DOHH2 (cell line): ENCODE results near the gene AK3.
A peak's percentile ranks its signal among the peaks of the same experiment; 100 is the strongest.

ENCODE experiments used
- EZH2phosphoT487 ChIP-seq: fragments of 200-600 bp; sonication (generic); IDR thresholded peaks from 2 replicates; pipeline ENCODE4 v1.6.1; 2017; ENCODE audit warnings: borderline replicate concordance, mild to moderate bottlenecking, antibody characterized with exemption, low read length, moderate library complexity, mixed read lengths
- TF ChIP-seq, protein P1 (sequence below): fragments of 200-600 bp; sonication (generic); IDR thresholded peaks from one replicate; pipeline ENCODE4 v1.5.1; 2014; ENCODE audit warnings: antibody characterized with exemption, mild to moderate bottlenecking, low read depth, low read length; ENCODE audit not compliant: poor library complexity, severe bottlenecking

GRCh38 chr9:4662108-4662988, 78.7 kb downstream of the AK3 start, which contains the start of gene PLPP6:
- TF ChIP-seq, protein P1, sequence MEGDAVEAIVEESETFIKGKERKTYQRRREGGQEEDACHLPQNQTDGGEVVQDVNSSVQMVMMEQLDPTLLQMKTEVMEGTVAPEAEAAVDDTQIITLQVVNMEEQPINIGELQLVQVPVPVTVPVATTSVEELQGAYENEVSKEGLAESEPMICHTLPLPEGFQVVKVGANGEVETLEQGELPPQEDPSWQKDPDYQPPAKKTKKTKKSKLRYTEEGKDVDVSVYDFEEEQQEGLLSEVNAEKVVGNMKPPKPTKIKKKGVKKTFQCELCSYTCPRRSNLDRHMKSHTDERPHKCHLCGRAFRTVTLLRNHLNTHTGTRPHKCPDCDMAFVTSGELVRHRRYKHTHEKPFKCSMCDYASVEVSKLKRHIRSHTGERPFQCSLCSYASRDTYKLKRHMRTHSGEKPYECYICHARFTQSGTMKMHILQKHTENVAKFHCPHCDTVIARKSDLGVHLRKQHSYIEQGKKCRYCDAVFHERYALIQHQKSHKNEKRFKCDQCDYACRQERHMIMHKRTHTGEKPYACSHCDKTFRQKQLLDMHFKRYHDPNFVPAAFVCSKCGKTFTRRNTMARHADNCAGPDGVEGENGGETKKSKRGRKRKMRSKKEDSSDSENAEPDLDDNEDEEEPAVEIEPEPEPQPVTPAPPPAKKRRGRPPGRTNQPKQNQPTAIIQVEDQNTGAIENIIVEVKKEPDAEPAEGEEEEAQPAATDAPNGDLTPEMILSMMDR = peak; percentile 57
- no peak for TF ChIP-seq EZH2phosphoT487
